ENCODE results near the gene ACTN4. TPM values are rescaled to one million over a fixed set of nuclear protein-coding genes. Genes with fewer than 3 reads are reported as not detected.
A peak's percentile ranks its signal among the peaks of the same experiment; 100 is the strongest.
"Not testable (repeated sequence)": the region's sequence is repeated elsewhere in the genome, so short reads cannot be mapped to it uniquely, and the experiment has no call there.

Gene ACTN4
- total RNA-seq, 1 donor from 2014 or later, result 329 TPM

GRCh38 chr19:38624822-38625221, 22.6 kb upstream of the ACTN4 start:
- peaks cover 75% of the 10 kb centered on the region for H3K36me3 Mint-ChIP-seq (ENCODE audit: low read depth)
- DNase-seq (ENCODE audit: low spot score), result no peak
- no peaks in the 10 kb centered on the region for H3K9me3 Mint-ChIP-seq
- H3K27ac Mint-ChIP-seq, result no peak overlapping the region
- H3K4me3 Mint-ChIP-seq (ENCODE audit: low read depth), result no peak overlapping the region
- intact Hi-C loops (cut with micrococcal nuclease), result no loop called here
- peaks cover 9% of the 10 kb centered on the region for H3K4me1 Mint-ChIP-seq (ENCODE audit: low read depth)
- H3K27me3 Mint-ChIP-seq (ENCODE audit: low read depth), result no peaks in the 10 kb centered on the region

DNA sequence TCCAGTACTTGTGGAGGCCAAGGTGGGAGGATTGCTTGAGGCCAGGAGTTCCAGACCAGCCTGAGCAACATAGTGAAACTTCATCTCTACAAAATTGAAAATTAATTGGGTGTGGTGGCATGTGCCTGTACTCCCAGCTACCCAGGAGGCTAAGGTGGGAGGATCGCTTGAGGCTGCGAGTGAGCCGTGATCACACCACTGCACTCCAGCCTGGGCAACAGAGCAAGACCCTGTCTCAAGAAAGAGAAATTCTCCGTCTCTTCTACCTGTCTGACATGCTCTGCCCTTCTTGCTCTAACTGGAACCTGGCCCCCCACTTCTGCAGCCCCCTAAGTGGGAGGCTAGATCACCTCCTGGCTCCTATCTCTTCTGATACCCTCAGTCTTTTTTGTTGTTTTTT, 21.0 kb upstream of the ACTN4 start:
- intact Hi-C loops (cut with micrococcal nuclease), result no loop called here
- H3K36me3 Mint-ChIP-seq (ENCODE audit: low read depth), result peaks cover 79% of the 10 kb centered on the region
- DNase-seq (ENCODE audit: low spot score), result no peak
- H3K27me3 Mint-ChIP-seq (ENCODE audit: low read depth), result no peaks in the 10 kb centered on the region
- peaks cover 3% of the 10 kb centered on the region for H3K4me1 Mint-ChIP-seq (ENCODE audit: low read depth)
- peak overlapping the region; percentile 38 for H3K27ac Mint-ChIP-seq
- no peak overlapping the region for H3K4me3 Mint-ChIP-seq (ENCODE audit: low read depth)
- no peaks in the 10 kb centered on the region for H3K9me3 Mint-ChIP-seq

- no peaks in the 10 kb centered on the region for H3K27me3 Mint-ChIP-seq (ENCODE audit: low read depth)
- DNase-seq (ENCODE audit: low spot score), result no peak
- peaks cover 2% of the 10 kb centered on the region for H3K4me1 Mint-ChIP-seq (ENCODE audit: low read depth)
- intact Hi-C loops (cut with micrococcal nuclease), result no loop called here
- peaks cover 74% of the 10 kb centered on the region for H3K36me3 Mint-ChIP-seq (ENCODE audit: low read depth)
- H3K9me3 Mint-ChIP-seq, result no peaks in the 10 kb centered on the region
- H3K4me3 Mint-ChIP-seq (ENCODE audit: low read depth), result no peak overlapping the region
- H3K27ac Mint-ChIP-seq, result no peak overlapping the region
These were observed 17.9 kb upstream of the ACTN4 start for GRCh38 chr19:38629568-38629967.

- intact Hi-C loops (cut with micrococcal nuclease); H3K27ac Mint-ChIP-seq; DNase-seq (ENCODE audit: low spot score); H3K4me1 Mint-ChIP-seq (ENCODE audit: low read depth); H3K9me3 Mint-ChIP-seq; H3K27me3 Mint-ChIP-seq (ENCODE audit: low read depth); H3K4me3 Mint-ChIP-seq (ENCODE audit: low read depth): not testable (repeated sequence)
- H3K36me3 Mint-ChIP-seq (ENCODE audit: low read depth), result peaks cover 73% of the 10 kb centered on the region
These were observed 16.1 kb upstream of the ACTN4 start for GRCh38 chr19:38631301-38631700.

- peaks cover 13% of the 10 kb centered on the region for H3K4me1 Mint-ChIP-seq (ENCODE audit: low read depth)
- DNase-seq (ENCODE audit: low spot score); H3K4me3 Mint-ChIP-seq (ENCODE audit: low read depth); H3K9me3 Mint-ChIP-seq; H3K27me3 Mint-ChIP-seq (ENCODE audit: low read depth); H3K27ac Mint-ChIP-seq; intact Hi-C loops (cut with micrococcal nuclease): not testable (repeated sequence)
- H3K36me3 Mint-ChIP-seq (ENCODE audit: low read depth), result peaks cover 72% of the 10 kb centered on the region
These were observed 15.5 kb upstream of the ACTN4 start for GRCh38 chr19:38631811-38632475.

DNA sequence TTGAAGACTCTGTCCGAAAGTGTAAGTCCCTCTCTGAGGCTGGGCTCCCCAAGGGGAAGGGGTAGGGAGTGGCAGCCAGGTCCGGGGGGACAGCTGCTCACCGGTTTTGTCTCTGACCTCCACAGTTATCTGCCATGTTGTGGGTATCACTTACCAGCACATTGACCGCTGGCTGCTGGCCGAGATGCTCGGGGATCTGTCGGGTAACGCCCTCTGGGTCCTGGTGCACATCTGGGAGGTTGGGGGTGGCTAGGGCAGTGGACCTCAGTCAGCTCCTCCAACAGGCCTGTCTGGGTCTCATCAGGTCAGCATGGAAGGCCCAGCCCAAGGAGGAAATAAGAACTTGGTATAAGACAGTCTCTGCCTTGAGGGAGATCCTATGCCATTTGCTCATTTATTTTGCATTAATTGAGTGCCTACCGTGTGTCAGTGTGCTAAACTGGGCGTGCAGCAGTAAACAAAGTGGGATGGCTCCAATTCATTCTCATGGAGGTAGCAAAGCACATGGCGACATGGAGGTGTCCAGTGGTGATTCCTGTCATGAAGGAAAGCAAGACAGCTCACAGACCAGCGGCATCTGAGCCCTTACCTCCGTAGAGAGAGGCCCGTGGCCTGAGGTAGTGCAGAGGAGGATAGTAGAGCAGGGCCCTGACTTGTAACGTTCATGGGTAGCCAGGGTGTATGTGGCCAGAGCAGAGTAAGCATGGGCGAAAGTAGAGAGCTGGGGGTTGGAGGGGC, 14.8 kb upstream of the ACTN4 start:
- Mint-ChIP-seq H3K4me1 (ENCODE audit: low read depth) (peaks cover 14% of the 10 kb centered on the region), H3K36me3 (ENCODE audit: low read depth) (peaks cover 71% of the 10 kb centered on the region), H3K9me3 (no peaks in the 10 kb centered on the region), H3K4me3 (ENCODE audit: low read depth) (no peak overlapping the region), H3K27me3 (ENCODE audit: low read depth) (no peaks in the 10 kb centered on the region), H3K27ac (no peak overlapping the region)
- intact Hi-C loops (cut with micrococcal nuclease), result no loop called here
- DNase-seq (ENCODE audit: low spot score), result no peak

- Mint-ChIP-seq H3K9me3 (no peaks in the 10 kb centered on the region), H3K4me3 (ENCODE audit: low read depth) (no peak overlapping the region), H3K36me3 (ENCODE audit: low read depth) (peaks cover 51% of the 10 kb centered on the region), H3K4me1 (ENCODE audit: low read depth) (peaks cover 14% of the 10 kb centered on the region), H3K27me3 (ENCODE audit: low read depth) (no peaks in the 10 kb centered on the region), H3K27ac (peak overlapping the region; percentile 82)
- intact Hi-C loops (cut with micrococcal nuclease), result loop anchor here (1.0 to 5.0 kb wide), 3 partner anchors 91 to 233 kb away; partner anchors contain the start of gene FAM98C
- DNase-seq (ENCODE audit: low spot score), result peak; percentile 68
These were observed 12.5 kb upstream of the ACTN4 start for GRCh38 chr19:38634757-38635482.

- peak overlapping the region; percentile 49 for H3K27ac Mint-ChIP-seq
- peaks cover 14% of the 10 kb centered on the region for H3K4me1 Mint-ChIP-seq (ENCODE audit: low read depth)
- intact Hi-C loops (cut with micrococcal nuclease), result loop anchor here (1.0 to 5.0 kb wide), 2 partner anchors 233 to 295 kb away; partner anchors contain the start of genes FAM98C, MRPS12 and SARS2
- peak overlapping the region; percentile 26 for H3K4me3 Mint-ChIP-seq (ENCODE audit: low read depth)
- H3K9me3 Mint-ChIP-seq, result no peaks in the 10 kb centered on the region
- H3K36me3 Mint-ChIP-seq (ENCODE audit: low read depth), result peaks cover 46% of the 10 kb centered on the region
- no peak for DNase-seq (ENCODE audit: low spot score)
- no peaks in the 10 kb centered on the region for H3K27me3 Mint-ChIP-seq (ENCODE audit: low read depth)
These were observed 11.7 kb upstream of the ACTN4 start for GRCh38 chr19:38635483-38636399.

DNA sequence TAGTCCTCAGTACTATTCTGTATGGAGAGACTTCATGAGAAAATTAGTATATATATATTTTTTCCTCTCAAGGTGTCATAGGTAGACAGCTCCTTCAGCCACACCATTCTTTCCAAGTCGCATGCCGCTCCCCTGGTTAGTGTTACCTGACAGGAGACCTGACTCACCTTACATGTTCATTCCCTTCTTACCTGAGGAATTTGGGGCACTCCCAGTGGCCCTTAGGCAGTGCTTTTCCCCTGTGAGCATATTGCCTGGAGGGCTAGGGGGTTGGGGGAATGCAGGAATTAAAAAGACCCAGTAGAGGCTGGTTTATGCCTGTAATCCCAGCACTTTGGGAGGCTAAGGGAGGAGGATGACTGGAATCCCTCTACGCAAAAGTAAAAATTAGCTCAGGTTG, 9.0 kb upstream of the ACTN4 start:
- peaks cover 21% of the 10 kb centered on the region for H3K36me3 Mint-ChIP-seq (ENCODE audit: low read depth)
- H3K4me3 Mint-ChIP-seq (ENCODE audit: low read depth), result no peak overlapping the region
- intact Hi-C loops (cut with micrococcal nuclease), result loop anchor here (5.0 kb wide), 1 partner anchor 236 kb away; the partner anchor contains the start of gene FAM98C
- no peak for DNase-seq (ENCODE audit: low spot score)
- H3K9me3 Mint-ChIP-seq, result no peaks in the 10 kb centered on the region
- H3K4me1 Mint-ChIP-seq (ENCODE audit: low read depth), result peaks cover 17% of the 10 kb centered on the region
- no peaks in the 10 kb centered on the region for H3K27me3 Mint-ChIP-seq (ENCODE audit: low read depth)
- H3K27ac Mint-ChIP-seq, result no peak overlapping the region

GRCh38 chr19:38639679-38640078, 7.8 kb upstream of the ACTN4 start:
- no peak overlapping the region for H3K27ac Mint-ChIP-seq
- peaks cover 17% of the 10 kb centered on the region for H3K36me3 Mint-ChIP-seq (ENCODE audit: low read depth)
- H3K4me1 Mint-ChIP-seq (ENCODE audit: low read depth), result peaks cover 14% of the 10 kb centered on the region
- no peak for DNase-seq (ENCODE audit: low spot score)
- intact Hi-C loops (cut with micrococcal nuclease), result loop anchor here (5.0 kb wide), 1 partner anchor 237 kb away; the partner anchor contains the start of gene FAM98C
- no peaks in the 10 kb centered on the region for H3K9me3 Mint-ChIP-seq
- H3K4me3 Mint-ChIP-seq (ENCODE audit: low read depth), result no peak overlapping the region
- H3K27me3 Mint-ChIP-seq (ENCODE audit: low read depth), result no peaks in the 10 kb centered on the region

DNA sequence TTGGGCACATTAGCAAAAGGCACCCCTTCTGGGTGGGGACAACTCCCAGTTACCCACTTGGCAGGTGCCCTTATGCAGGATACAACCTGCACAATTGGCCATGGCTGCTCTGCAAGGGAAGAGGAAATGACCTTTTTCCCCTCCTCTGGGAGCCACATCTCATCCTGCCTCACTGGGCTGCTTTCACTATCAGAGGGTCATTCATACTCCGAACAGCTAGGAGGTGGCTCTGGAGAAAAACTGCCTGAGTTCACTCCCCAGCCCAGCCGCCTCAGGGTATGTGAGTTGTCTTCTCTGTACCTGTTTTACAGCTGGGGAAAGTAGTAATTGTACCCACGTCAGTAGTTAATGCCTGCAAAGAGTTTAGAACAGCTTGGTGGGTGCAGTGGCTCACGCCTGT, 7.1 kb upstream of the ACTN4 start:
- no peaks in the 10 kb centered on the region for H3K27me3 Mint-ChIP-seq (ENCODE audit: low read depth)
- H3K27ac Mint-ChIP-seq, result no peak overlapping the region
- H3K4me3 Mint-ChIP-seq (ENCODE audit: low read depth), result no peak overlapping the region
- H3K9me3 Mint-ChIP-seq, result no peaks in the 10 kb centered on the region
- H3K36me3 Mint-ChIP-seq (ENCODE audit: low read depth), result peaks cover 13% of the 10 kb centered on the region
- H3K4me1 Mint-ChIP-seq (ENCODE audit: low read depth), result peaks cover 12% of the 10 kb centered on the region
- no peak for DNase-seq (ENCODE audit: low spot score)
- intact Hi-C loops (cut with micrococcal nuclease), result no loop called here

DNA sequence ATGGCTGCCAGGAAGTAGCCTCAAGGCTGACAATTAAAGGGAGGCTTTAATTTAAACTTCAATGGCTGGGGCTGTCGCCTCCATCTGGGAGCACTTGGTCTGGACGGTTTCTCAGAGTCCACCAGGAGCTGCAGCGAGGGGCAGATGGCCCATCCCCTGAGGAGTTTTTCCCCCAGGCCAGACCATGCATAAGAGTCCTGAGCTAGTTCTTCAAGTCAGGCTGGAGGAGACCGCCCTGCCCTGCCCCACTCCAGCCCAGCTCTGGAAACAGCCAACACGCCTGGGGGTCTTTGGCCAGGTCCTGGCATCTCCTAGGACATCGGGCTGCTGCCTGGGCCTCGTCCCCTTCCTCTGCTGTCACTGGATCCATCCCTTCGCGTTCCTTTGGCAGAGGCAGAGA, 5.3 kb upstream of the ACTN4 start:
- H3K9me3 Mint-ChIP-seq, result no peaks in the 10 kb centered on the region
- no peaks in the 10 kb centered on the region for H3K36me3 Mint-ChIP-seq (ENCODE audit: low read depth)
- no peak for DNase-seq (ENCODE audit: low spot score)
- H3K4me3 Mint-ChIP-seq (ENCODE audit: low read depth), result no peak overlapping the region
- no peaks in the 10 kb centered on the region for H3K27me3 Mint-ChIP-seq (ENCODE audit: low read depth)
- H3K27ac Mint-ChIP-seq, result no peak overlapping the region
- intact Hi-C loops (cut with micrococcal nuclease), result no loop called here
- peaks cover 5% of the 10 kb centered on the region for H3K4me1 Mint-ChIP-seq (ENCODE audit: low read depth)
